Liver (tissue), 3 donors: Measurements from ENCODE around the gene PAFAH1B2.

Experiments
- ATF3 ChIP-seq: IDR thresholded peaks from 2 replicates; pipeline ENCODE4 v1.6.1; 2016; ENCODE audit warnings: antibody characterized with exemption
- CTCF ChIP-seq: fragments of 150-350 bp; IDR thresholded peaks from 2 replicates; pipeline ENCODE4 v1.5.1; 2017; ENCODE audit warnings: improper control_type of control experiment, low read depth, low read length; ENCODE audit not compliant: missing input control
- GABPA ChIP-seq, 2 donors: IDR thresholded peaks in 1 of 2; conservative IDR thresholded peaks in 1 of 2; 2 replicates each; pipeline ENCODE4 v1.6.1; 2016; ENCODE audit warnings: antibody characterized with exemption in 2 of 2, mild to moderate bottlenecking in 1 of 2, moderate library complexity in 1 of 2
- JUND ChIP-seq, 2 donors: IDR thresholded peaks; 2 replicates each; pipeline ENCODE4 v1.6.1; 2016; ENCODE audit warnings: antibody characterized with exemption in 2 of 2
- MAX ChIP-seq: IDR thresholded peaks from 2 replicates; pipeline ENCODE4 v1.6.1; 2016; ENCODE audit warnings: antibody characterized with exemption
- REST ChIP-seq: IDR thresholded peaks from 2 replicates; pipeline ENCODE4 v1.6.1; 2016; ENCODE audit warnings: antibody characterized with exemption, mild to moderate bottlenecking
- SP1 ChIP-seq: IDR thresholded peaks from 2 replicates; pipeline ENCODE4 v1.6.1; 2018; ENCODE audit warnings: antibody characterized with exemption, mild to moderate bottlenecking
- TAF1 ChIP-seq: conservative IDR thresholded peaks from 2 replicates; pipeline ENCODE4 v1.6.1; 2016; ENCODE audit warnings: antibody characterized with exemption, mild to moderate bottlenecking
- donor health status: healthy.
- donor health status: healthy.

- TF ChIP-seq MAX (peak; percentile 71), ATF3 (no peak), CTCF (no peak), GABPA (IDR thresholded peaks at IDR 0.05 in 1 of 2, conservative IDR thresholded peaks at IDR 0.05 in 1 of 2) (peak; percentile 88 to 95), SP1 (peak; percentile 26), TAF1 (no peak), JUND (IDR thresholded peaks at IDR 0.05) (no peak), REST (no peak)
Measured at GRCh38 chr11:117143871-117144476, at the start of gene PAFAH1B2.
